Common myeloid progenitor, CD34-positive (primary cell): ENCODE results near the gene SMIM5.
A peak's percentile ranks its signal among the peaks of the same experiment; 100 is the strongest.

Experiments used
- CTCF ChIA-PET: fragments of 350-600 bp; sonication (Branson Sonifier 250); formaldehyde crosslinking; loops from one replicate; lab custom pipeline; 2021; ENCODE audit warnings: antibody characterized with exemption; lab: Charles Lee
- POLR2A ChIA-PET: fragments of 350-600 bp; sonication (Branson Sonifier 250); formaldehyde crosslinking; loops from one replicate; lab custom pipeline; 2021; ENCODE audit warnings: antibody characterized with exemption; lab: Charles Lee
- DNase-seq, 3 donors: peaks; one replicate each; pipeline versions ENCODE4 v3.0.0 to v3.0.0-alpha.2; 2013
- H3K27ac ChIP-seq, 2 experiments: 1 replicate in 1 of 2; 2 replicates in 1 of 2; pipeline ENCODE4 v1.7.0; 2013; ENCODE audit warnings: inconsistent platforms in 2 of 2, low read length in 2 of 2, mild to moderate bottlenecking in 2 of 2, low read depth in 1 of 2, moderate library complexity in 1 of 2; ENCODE audit not compliant: severe bottlenecking in 2 of 2, insufficient read depth in 1 of 2, poor library complexity in 1 of 2
- H3K27me3 ChIP-seq, 5 experiments: replicated peaks in 2 of 5; 1 replicate in 3 of 5; 2 replicates in 2 of 5; pipeline versions ENCODE4 v1.6.1 to v1.7.0; 2013; ENCODE audit warnings: low read length in 4 of 5, mild to moderate bottlenecking in 2 of 5, moderate library complexity in 2 of 5, inconsistent platforms in 1 of 5; ENCODE audit not compliant: insufficient read depth in 5 of 5, control insufficient read depth in 4 of 5
- H3K36me3 ChIP-seq, 4 experiments: 1 replicate in 2 of 4; 2 replicates in 2 of 4; pipeline versions ENCODE4 v1.6.1 to v1.7.0; 2013; ENCODE audit warnings: low read length in 3 of 4, control low read depth in 1 of 4, mild to moderate bottlenecking in 1 of 4; ENCODE audit not compliant: control insufficient read depth in 4 of 4, insufficient read depth in 4 of 4
- H3K4me1 ChIP-seq, 4 experiments: 1 replicate in 3 of 4; 2 replicates in 1 of 4; pipeline versions ENCODE4 v1.6.1 to v1.7.1; 2013; ENCODE audit warnings: low read length in 3 of 4, mild to moderate bottlenecking in 3 of 4, control low read depth in 1 of 4, inconsistent platforms in 1 of 4, moderate library complexity in 1 of 4; ENCODE audit not compliant: control insufficient read depth in 4 of 4, insufficient read depth in 4 of 4; ENCODE audit errors: control extremely low read depth in 1 of 4
- H3K4me3 ChIP-seq, 7 experiments: 1 replicate in 4 of 7; 2 replicates in 3 of 7; pipeline versions ENCODE4 v1.5.1 to v1.7.0; 2013; ENCODE audit warnings: mild to moderate bottlenecking in 7 of 7, low read length in 6 of 7, moderate library complexity in 6 of 7, inconsistent platforms in 2 of 7, low read depth in 2 of 7, control low read depth in 1 of 7; ENCODE audit not compliant: insufficient read depth in 4 of 7, control insufficient read depth in 1 of 7; ENCODE audit errors: extremely low read depth in 1 of 7
- H3K9me3 ChIP-seq, 5 experiments: 1 replicate in 4 of 5; 2 replicates in 1 of 5; pipeline versions ENCODE4 v1.6.1 to v1.7.1; 2013; ENCODE audit warnings: low read length in 4 of 5, mild to moderate bottlenecking in 2 of 5, inconsistent platforms in 1 of 5, low read depth in 1 of 5, moderate library complexity in 1 of 5; ENCODE audit not compliant: control insufficient read depth in 4 of 5, insufficient read depth in 2 of 5; ENCODE audit errors: control extremely low read depth in 1 of 5
- WGBS: methylation state at CpG from one replicate; pipeline ENCODE4 v1.1.5; 2013; ENCODE audit not compliant: insufficient coverage; 5-methylcytosine and 5-hydroxymethylcytosine counted together

The SMIM5 gene

DNA sequence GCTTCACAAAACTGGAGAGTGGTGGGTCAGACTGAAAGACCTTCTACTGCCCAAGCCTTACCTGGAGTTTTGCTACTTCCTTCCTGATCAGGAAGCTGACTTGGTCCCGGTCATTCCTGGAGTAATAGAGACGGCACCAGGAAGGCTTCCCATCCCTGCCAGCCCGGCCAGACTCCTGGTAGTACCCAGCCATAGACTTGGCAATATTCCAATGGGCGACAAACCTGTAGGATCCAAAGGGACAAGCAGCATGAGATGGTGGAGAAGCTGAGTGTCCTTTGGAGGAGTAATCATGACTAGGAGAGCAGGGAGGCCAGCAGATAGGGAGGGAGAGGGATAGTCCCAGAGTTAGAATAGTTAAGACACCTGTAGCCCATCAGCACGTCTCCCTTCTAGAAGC is 25.0 kb downstream of the SMIM5 start:
- Histone ChIP-seq H3K9me3 (no peaks in the 10 kb centered on the region), H3K27me3 (no peaks in the 10 kb centered on the region), H3K4me1 (peaks cover 0 to 4% (median under 1%) of the 10 kb centered on the region in 4 experiments), H3K4me3 (no peak overlapping the region), H3K36me3 (peaks cover 8 to 60% (median 48%) of the 10 kb centered on the region in 4 experiments), H3K27ac (no peak overlapping the region)
- ChIA-PET CTCF (interaction anchor here (1.1 to 22.9 kb wide), 7 partner anchors 8 to 91 kb away, joined by 3 to 834 read pairs (median 4); partner anchors contain the start of genes RECQL5, SAP30BP and SMIM5), POLR2A (interaction anchor here (0.6 kb wide), 2 partner anchors 48 to 108 kb away, joined by 3 read pairs; no protein-coding TSS in a partner anchor)
- WGBS = 97% methylated on average over 4 of the region's 5 CpGs
- no peak for DNase-seq

DNA sequence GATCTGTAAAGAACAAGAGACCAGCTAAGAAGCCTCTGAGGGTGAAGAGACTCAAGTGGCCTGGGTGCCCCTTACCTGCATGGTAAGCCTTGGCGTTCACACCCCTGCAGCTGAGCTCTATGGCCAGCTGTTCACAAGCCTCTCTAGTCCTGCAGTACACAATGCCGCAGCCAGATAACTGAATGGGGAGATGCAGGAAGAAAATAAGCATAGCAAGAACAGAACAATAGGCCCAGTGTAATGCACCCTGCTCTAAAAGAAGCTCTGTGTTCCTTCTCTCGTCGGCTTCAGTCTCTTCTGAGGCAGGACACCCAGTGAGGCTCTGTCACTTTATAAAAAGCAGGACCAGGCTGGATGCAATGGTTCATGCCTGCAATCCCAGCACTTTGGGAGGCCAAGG is 28.3 kb downstream of the SMIM5 start:
- peaks cover 7 to 14% (median 9%) of the 10 kb centered on the region in 4 experiments for H3K4me1 ChIP-seq
- H3K36me3 ChIP-seq = peaks cover 10 to 52% (median 41%) of the 10 kb centered on the region in 4 experiments
- ChIA-PET CTCF (interaction anchor here (0.8 to 22.9 kb wide), 7 partner anchors 9 to 88 kb away, joined by 3 to 834 read pairs (median 4); partner anchors contain the start of gene SMIM5), POLR2A (no interaction called here)
- no peak overlapping the region for H3K4me3 ChIP-seq
- H3K27ac ChIP-seq = no peak overlapping the region
- WGBS = 96% methylated on average over 3 of the region's 4 CpGs
- no peaks in the 10 kb centered on the region for H3K9me3 ChIP-seq
- DNase-seq = no peak
- no peaks in the 10 kb centered on the region for H3K27me3 ChIP-seq

- Histone ChIP-seq H3K4me3 (no peak overlapping the region), H3K36me3 (peaks cover 10 to 46% (median 35%) of the 10 kb centered on the region in 4 experiments), H3K4me1 (peaks cover 9 to 17% (median 11%) of the 10 kb centered on the region in 4 experiments), H3K27me3 (no peaks in the 10 kb centered on the region), H3K27ac (no peak overlapping the region), H3K9me3 (no peaks in the 10 kb centered on the region)
- ChIA-PET POLR2A (no interaction called here), CTCF (interaction anchor here (0.6 to 22.9 kb wide), 6 partner anchors 9 to 87 kb away, joined by 3 to 834 read pairs (median 6); partner anchors contain the start of gene SMIM5)
- DNase-seq = no peak
- 100% methylated on average over 7 of the region's 9 CpGs for WGBS
Measured at GRCh38 chr17:75662511-75662910, 29.3 kb downstream of the SMIM5 start.

- DNase-seq = peak in 1 of 3 donors; percentile 49
- CTCF ChIA-PET = interaction anchor here (1.9 kb wide), 1 partner anchor 11 kb away, joined by 5 read pairs; no protein-coding TSS in a partner anchor
- Histone ChIP-seq H3K4me1 (peaks cover 16 to 26% (median 21%) of the 10 kb centered on the region in 4 experiments), H3K27me3 (no peaks in the 10 kb centered on the region), H3K36me3 (peaks cover 10 to 45% (median 30%) of the 10 kb centered on the region in 4 experiments), H3K9me3 (no peaks in the 10 kb centered on the region), H3K4me3 (no peak overlapping the region), H3K27ac (no peak overlapping the region)
- no CpG with 5 or more reads among the region's 3 CpGs for WGBS
- POLR2A ChIA-PET = no interaction called here
Measured at GRCh38 chr17:75664099-75664549, 30.9 kb downstream of the SMIM5 start.

DNA sequence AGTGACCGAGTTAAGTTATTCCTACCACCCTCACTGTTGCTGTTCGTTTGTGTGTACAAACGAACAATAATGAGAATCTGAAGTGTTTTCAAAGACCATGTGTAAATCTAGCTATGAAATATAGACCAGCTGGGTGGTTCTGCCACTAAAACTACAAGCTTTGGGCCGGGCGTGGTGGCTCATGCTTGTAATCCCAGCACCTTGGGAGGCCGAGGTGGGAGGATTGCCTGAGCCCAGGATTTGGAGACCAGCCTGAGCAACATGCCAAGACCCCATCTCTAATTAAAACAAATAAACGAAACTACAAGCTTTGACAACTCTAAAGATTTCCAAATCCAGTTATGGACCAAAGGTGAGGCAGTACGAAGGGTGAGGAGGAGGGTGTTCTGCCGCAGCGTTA is 32.7 kb downstream of the SMIM5 start:
- Histone ChIP-seq H3K27me3 (no peaks in the 10 kb centered on the region), H3K27ac (peak overlapping the region in 1 of 2 experiments; percentile 98), H3K36me3 (peaks cover 20 to 45% (median 35%) of the 10 kb centered on the region in 4 experiments), H3K9me3 (no peaks in the 10 kb centered on the region), H3K4me3 (peak overlapping the region in 6 of 7 experiments; percentile 89 to 100 (median 100)), H3K4me1 (peaks cover 16 to 26% (median 21%) of the 10 kb centered on the region in 4 experiments)
- POLR2A ChIA-PET = no interaction called here
- CTCF ChIA-PET = interaction anchor here (0.9 to 2.3 kb wide), 10 partner anchors 9 to 87 kb away, joined by 3 to 17 read pairs (median 7); no protein-coding TSS in a partner anchor
- no peak for DNase-seq
- 89% methylated on average over 6 of the region's 10 CpGs for WGBS

DNA sequence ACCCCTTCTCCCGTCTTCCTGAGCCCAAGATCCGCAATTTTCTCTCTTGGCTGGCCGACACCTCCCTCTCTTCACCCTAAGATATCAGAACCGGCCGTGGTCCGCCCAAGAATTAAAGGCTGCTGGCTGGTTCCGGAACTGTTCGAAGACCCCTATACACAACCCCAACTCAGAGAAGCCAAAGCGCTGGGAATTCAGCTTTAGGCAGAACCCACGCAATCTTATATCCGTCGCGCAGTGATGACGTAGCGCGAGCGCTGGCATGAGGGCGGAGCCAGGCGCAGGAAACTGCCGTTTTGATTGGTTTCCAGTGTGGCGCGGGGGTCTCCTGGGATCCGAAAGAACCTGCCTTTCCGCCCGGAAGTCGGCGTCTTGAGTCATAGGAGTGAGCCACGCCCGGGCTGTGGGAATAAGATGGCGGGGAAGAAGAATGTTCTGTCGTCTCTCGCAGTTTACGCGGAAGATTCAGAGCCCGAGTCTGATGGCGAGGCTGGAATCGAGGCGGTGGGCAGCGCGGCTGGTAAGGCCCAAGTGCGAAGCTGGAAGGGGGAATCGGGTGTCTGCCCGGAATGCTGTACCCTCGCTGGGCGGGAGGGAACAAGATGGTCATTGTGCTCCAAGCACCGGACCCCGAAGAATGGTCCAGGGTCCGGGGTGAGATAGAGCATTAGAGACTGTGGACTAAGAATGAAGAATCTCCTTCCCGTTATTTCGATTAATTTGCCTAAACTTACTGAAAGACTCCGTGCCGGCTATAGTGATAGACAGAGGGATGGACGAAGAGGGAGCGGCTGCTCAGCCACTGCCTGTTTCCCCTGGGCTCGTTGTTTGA is 33.9 kb downstream of the SMIM5 start, which contains the start of the genes RECQL5 and SAP30BP:
Gene RECQL5, minus strand, starts transcription at position 196 of the 832 bp plus-strand sequence. CDS start 597 bp downstream, outside the sequence.
Gene SAP30BP, plus strand, starts transcription at position 380 of the 832 bp plus-strand sequence. Its CDS starts 35 bp downstream, at position 415.
- no peaks in the 10 kb centered on the region for H3K9me3 ChIP-seq
- peak; percentile 98 to 99 (median 99) for DNase-seq
- H3K36me3 ChIP-seq = peaks cover 22 to 47% (median 37%) of the 10 kb centered on the region in 4 experiments
- peak within 1 kb of the TSS; percentile 89 to 100 (median 100) for H3K4me3 ChIP-seq
- ChIA-PET CTCF (interaction anchor here (0.8 to 2.3 kb wide), 13 partner anchors 8 to 89 kb away, joined by 3 to 17 read pairs (median 4); no protein-coding TSS in a partner anchor), POLR2A (interaction anchor here (1.0 to 1.5 kb wide), 3 partner anchors 13 to 31 kb away, joined by 4 to 5 read pairs (median 4); a partner anchor contains a TSS)
- peaks cover 16 to 26% (median 21%) of the 10 kb centered on the region in 4 experiments for H3K4me1 ChIP-seq
- H3K27me3 ChIP-seq = no peaks in the 10 kb centered on the region
- WGBS = 0% methylated on average over 47 of the region's 55 CpGs
- H3K27ac ChIP-seq = peak within 1 kb of the TSS; percentile 96 to 98
